IgD-negative memory B cell (primary cell): Measurements from ENCODE around the gene RANBP2. TPM values are rescaled to one million over a fixed set of nuclear protein-coding genes. Genes with fewer than 3 reads are reported as not detected.

ENCODE experiments used
- H3K27ac Mint-ChIP-seq, 3 donors: one replicate each; pipeline ENCODE4 v1.8.0; 2020 to 2022; ENCODE audit warnings: mild to moderate bottlenecking in 3 of 3, mixed read lengths in 3 of 3, moderate library complexity in 1 of 3
- H3K27me3 Mint-ChIP-seq: one replicate; pipeline ENCODE4 v1.8.0; 2021; ENCODE audit warnings: mixed read lengths
- H3K36me3 Mint-ChIP-seq: one replicate; pipeline ENCODE4 v1.8.0; 2020; ENCODE audit warnings: mild to moderate bottlenecking, mixed read lengths
- H3K4me1 Mint-ChIP-seq, 3 donors: one replicate each; pipeline ENCODE4 v1.8.0; 2020 to 2022; ENCODE audit warnings: mixed read lengths in 3 of 3, mild to moderate bottlenecking in 1 of 3
- H3K4me3 Mint-ChIP-seq, 4 donors: one replicate each; pipeline ENCODE4 v1.8.0; 2020 to 2022; ENCODE audit warnings: mild to moderate bottlenecking in 4 of 4, mixed read lengths in 4 of 4, moderate library complexity in 3 of 4
- H3K9me3 Mint-ChIP-seq, 3 donors: one replicate each; pipeline ENCODE4 v1.8.0; 2020 to 2021; ENCODE audit warnings: mixed read lengths in 3 of 3, mild to moderate bottlenecking in 1 of 3
- polyA plus RNA-seq: library from polyadenylated mRNA; unstranded; fragments of 300-500 nt; fragmentation: Illumina TruSeq; gene quantifications from one replicate; pipeline ENCODE4 v1.2.3, GENCODE V29; 2021

RANBP2 gene
- polyA plus RNA-seq, 1 donor from 2014 or later, result 15.9 TPM

DNA sequence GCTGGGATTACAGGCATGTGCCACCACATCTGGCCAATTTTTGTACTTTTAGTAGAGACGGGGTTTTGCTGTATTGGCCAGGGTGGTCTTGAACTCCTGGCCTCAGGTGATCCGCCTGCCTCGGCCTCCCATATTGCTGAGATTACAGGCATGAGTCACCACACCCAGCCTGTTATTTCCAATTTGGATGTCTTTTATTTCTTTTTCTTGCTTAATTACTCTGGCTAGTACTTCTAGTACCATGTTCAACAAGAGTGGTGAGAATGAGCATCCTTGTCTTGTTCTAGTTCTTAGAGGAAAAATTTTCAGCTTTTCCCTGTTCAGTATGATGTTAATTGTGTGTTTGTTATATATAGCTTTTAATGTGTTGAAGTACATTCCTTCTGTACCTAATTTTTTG is 90.7 kb downstream of the RANBP2 start:
- H3K4me3 Mint-ChIP-seq, result no peak overlapping the region
- no peaks in the 10 kb centered on the region for H3K27me3 Mint-ChIP-seq
- H3K27ac Mint-ChIP-seq, result no peak overlapping the region
- H3K9me3 Mint-ChIP-seq, result peaks cover 11 to 13% (median 13%) of the 10 kb centered on the region in 3 donors
- peaks cover 0 to 4% (median 2%) of the 10 kb centered on the region in 3 donors for H3K4me1 Mint-ChIP-seq
- H3K36me3 Mint-ChIP-seq, result peaks cover 21% of the 10 kb centered on the region

DNA sequence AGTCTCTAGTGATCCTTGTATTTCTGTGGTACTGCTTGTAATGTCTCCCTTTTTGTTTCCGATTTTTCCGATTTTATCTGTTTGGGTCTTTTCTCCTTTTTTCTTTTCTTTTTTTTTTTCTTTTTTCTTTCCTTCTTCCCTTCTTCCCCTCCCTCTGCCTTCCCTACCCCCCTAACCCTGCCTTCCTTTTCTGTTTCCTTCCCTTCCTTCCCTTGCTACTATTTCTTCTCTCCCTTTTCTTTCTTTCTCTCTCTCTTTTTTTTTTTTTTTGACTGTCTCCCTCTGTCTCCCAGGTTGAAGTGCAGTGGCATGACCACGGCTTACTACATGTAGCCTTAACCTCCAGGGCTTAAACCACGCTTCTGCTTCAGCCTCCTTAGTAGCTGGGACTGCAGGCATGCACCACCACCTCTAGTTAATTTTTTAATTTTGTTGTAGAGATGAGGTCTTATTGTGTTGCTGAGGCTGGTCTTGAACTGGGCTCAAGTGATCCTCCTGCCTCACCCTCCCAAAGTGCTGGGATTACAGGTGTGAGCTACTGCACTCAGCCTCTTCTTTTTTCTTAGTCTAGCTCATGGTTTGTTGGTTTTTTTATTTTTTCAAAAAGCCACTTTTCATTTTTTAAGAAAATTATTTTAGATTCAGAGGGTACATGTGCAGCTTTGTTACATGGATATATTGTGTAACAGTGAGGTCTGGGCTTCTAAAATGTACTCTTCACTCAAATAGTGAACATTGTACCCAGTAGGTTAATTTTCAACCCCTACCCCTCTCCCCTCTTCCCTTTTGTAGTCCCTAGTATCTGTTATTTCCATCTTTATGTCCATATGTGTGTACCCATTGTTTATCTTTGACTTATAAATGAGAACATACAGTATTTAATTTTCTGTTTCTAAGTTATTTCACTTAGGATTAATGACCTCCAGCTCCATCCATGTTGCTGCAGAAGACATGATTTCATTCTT is 92.0 kb downstream of the RANBP2 start:
- Mint-ChIP-seq H3K27ac (no peak overlapping the region), H3K9me3 (peaks cover 11 to 13% (median 13%) of the 10 kb centered on the region in 3 donors), H3K27me3 (no peaks in the 10 kb centered on the region), H3K4me3 (no peak overlapping the region), H3K4me1 (peaks cover 0 to 4% (median 2%) of the 10 kb centered on the region in 3 donors), H3K36me3 (peaks cover 24% of the 10 kb centered on the region)

DNA sequence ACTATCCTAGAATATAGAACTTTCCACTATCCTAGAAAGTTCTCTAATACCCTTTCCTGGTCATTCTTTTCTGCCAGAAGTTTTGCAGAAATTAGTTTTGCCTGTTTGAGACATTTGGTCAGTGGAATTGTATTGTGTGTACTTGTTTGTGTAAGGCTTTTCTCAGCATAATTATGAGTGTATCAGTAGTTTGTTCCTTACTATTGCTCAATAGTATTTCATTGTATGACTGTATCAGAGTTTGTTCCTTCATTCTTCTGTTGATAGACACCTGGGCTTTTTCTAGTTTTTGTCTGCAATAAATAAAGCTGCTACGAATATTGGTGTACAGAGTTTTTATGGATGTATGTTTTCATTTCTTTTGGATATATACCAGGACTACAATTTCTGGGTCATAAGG is 94.5 kb downstream of the RANBP2 start:
- Mint-ChIP-seq H3K9me3 (peaks cover 9 to 13% (median 9%) of the 10 kb centered on the region in 3 donors), H3K27ac (no peak overlapping the region), H3K27me3 (no peaks in the 10 kb centered on the region), H3K36me3 (peaks cover 16% of the 10 kb centered on the region), H3K4me1 (peaks cover 0 to under 1% (median 0%) of the 10 kb centered on the region in 3 donors), H3K4me3 (no peak overlapping the region)

DNA sequence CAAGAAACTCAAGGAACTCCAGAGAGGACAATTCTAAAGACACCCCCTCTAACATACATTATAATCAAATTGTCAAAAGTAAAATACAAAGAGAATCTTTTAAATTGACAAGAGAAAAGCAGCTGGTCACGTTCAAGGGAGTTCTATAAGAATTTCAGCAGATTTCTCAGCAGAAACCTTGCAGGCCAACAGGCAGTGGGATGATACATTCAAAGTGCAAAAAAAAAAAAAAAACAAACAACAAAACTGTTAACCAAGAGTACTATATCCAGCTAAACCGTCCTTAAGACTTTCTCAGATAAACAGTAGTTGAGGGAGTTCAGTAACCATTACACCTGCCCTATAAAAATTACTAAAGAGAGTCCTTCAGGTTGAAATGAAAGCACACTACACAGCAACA is 101.2 kb downstream of the RANBP2 start:
- Mint-ChIP-seq H3K4me1 (no peaks in the 10 kb centered on the region), H3K4me3 (no peak overlapping the region), H3K27me3 (no peaks in the 10 kb centered on the region), H3K27ac (no peak overlapping the region), H3K9me3 (peaks cover 0 to 2% (median 2%) of the 10 kb centered on the region in 3 donors), H3K36me3 (peaks cover 25% of the 10 kb centered on the region)

DNA sequence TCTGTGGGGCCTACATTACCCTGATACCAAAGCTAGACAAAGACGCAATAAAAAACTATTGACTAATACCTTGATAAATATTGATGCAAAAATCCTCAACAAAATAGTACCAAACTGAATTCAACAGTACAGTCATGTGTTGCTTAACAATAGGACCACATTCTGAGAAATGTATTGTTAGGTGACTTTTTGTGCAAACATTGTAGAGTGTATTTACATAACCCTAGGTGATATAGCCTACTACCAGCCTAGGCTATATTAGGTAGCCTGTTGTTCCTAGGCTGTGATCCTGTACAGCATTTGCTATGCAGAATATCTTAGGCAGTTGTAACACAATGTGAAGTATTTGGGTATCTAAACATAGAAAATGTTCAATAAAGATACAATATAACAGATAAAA is 104.0 kb downstream of the RANBP2 start:
- H3K27ac Mint-ChIP-seq, result no peak overlapping the region
- peaks cover 0 to 2% (median 2%) of the 10 kb centered on the region in 3 donors for H3K9me3 Mint-ChIP-seq
- H3K27me3 Mint-ChIP-seq, result no peaks in the 10 kb centered on the region
- H3K4me1 Mint-ChIP-seq, result no peaks in the 10 kb centered on the region
- H3K4me3 Mint-ChIP-seq, result no peak overlapping the region
- peaks cover 23% of the 10 kb centered on the region for H3K36me3 Mint-ChIP-seq

DNA sequence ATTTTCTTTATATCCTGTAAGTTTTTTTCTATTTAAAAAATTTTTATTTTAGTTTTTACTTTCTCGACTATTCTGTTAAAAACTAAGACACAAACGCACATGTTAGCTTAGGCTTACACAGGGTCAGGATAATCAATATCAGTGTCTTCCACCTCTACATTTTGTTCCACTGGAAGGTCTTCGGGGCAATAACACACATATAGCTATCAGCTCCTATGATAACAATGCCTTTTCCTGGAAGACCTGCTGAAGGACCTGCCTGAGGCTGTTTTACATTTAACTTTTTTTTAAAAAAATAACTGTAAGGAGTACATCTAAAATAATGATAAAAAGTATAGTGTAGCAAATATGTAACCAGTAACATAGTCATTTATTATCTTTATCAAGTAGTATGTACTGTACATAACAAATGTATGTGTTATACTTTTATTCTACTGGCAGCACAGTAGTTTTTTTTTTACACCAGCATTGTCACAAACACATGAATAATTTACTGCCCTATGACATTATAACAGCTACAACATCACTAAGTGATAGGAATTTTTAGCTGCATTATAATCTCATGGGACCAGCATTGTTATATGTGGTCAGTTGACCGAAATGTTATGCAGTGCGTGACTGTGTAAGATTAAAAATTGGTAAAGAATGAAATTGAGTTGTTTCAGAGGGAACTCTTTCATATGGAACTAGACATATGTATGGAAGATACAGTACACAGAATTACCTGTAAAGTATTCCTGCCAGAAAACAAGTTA is 105.2 kb downstream of the RANBP2 start:
- no peak overlapping the region for H3K27ac Mint-ChIP-seq
- no peak overlapping the region for H3K4me3 Mint-ChIP-seq
- no peaks in the 10 kb centered on the region for H3K4me1 Mint-ChIP-seq
- no peaks in the 10 kb centered on the region for H3K27me3 Mint-ChIP-seq
- peaks cover 20% of the 10 kb centered on the region for H3K36me3 Mint-ChIP-seq
- H3K9me3 Mint-ChIP-seq, result peaks cover 0 to 2% (median 2%) of the 10 kb centered on the region in 3 donors

DNA sequence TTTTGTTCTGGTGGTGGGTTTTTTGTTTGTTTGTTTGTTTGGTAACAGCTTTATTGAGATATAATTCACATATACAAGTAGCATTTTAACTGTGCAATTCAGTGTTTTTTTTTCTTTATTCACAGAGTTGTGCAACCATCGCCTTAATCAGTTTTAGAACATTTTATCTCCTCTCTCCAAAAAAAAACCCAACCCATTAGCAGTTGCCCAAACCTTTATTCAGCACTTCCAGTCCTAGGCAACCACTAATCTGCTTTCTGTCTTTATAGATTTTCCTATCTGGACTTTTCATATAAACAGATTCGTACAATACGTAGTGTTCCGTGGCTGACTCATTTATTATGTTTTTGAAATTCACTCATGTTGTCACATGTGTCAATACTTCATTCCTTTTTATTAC is 106.0 kb downstream of the RANBP2 start:
- Mint-ChIP-seq H3K4me3 (no peak overlapping the region), H3K27me3 (no peaks in the 10 kb centered on the region), H3K9me3 (no peaks in the 10 kb centered on the region)

DNA sequence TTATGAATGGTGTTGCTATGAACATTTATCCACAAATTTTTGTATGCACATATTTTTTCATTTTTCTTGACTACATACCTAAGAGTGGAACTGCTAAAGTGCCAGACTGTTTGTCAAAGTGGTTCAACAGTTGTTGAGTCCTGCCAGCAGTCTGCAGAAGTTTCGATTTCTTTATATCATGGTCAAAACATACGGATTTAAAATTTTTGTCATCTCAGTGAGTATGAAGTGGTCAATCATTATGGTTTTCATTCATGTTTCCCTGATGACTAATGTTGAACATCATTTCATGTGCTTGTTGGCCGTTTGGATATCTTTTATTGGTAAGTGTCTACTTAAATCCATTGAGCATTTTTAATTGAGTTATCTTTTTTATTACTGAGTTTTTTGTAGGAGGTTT is 106.5 kb downstream of the RANBP2 start:
- Mint-ChIP-seq H3K9me3 (no peaks in the 10 kb centered on the region), H3K27me3 (no peaks in the 10 kb centered on the region)

More for the DNA sequence above, 106.0 kb downstream of the RANBP2 start:
- Mint-ChIP-seq H3K4me1 (peaks cover 0 to 2% (median 0%) of the 10 kb centered on the region in 3 donors), H3K27ac (no peak overlapping the region), H3K36me3 (peaks cover 15% of the 10 kb centered on the region)

DNA sequence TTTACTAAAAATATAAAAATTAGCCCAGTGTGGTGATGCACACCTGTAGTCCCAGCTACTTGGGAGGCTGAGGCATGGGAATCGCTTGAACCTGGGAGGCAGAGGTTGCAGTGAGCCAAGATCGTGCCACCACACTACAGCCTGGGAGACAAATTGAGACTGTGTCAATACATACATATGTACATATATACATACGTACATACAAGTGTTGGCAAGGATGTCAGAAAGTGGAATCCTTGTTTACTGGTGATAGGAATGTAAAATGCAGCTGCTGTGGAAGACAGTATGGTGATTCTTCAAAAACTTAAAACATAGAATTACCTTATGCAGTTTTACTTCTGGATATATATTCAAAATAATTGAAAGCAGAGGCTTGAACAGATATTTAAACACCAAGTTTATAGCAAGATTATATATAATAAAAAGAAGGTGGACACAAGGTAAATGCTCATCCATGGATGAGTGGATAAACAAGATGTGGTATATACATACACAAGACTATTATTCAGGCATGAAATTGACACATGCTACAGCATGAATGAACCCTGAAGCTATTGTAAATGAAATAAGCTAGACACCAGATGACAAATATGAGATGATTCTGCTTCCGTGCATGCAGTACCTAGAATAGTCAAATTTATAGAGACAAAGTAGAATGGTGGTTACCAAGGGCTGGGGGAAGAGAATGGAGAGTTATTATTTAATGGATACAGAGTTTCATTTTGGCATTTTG is 110.5 kb downstream of the RANBP2 start:
- Mint-ChIP-seq H3K27ac (no peak overlapping the region), H3K27me3 (no peaks in the 10 kb centered on the region), H3K36me3 (peaks cover 5% of the 10 kb centered on the region), H3K4me3 (no peak overlapping the region), H3K9me3 (no peaks in the 10 kb centered on the region), H3K4me1 (peaks cover 5 to 13% (median 9%) of the 10 kb centered on the region in 3 donors)

More for the DNA sequence above, 106.5 kb downstream of the RANBP2 start:
- H3K36me3 Mint-ChIP-seq, result peaks cover 12% of the 10 kb centered on the region
- no peak overlapping the region for H3K27ac Mint-ChIP-seq
- no peak overlapping the region for H3K4me3 Mint-ChIP-seq
- H3K4me1 Mint-ChIP-seq, result peaks cover 0 to 2% (median 0%) of the 10 kb centered on the region in 3 donors

DNA sequence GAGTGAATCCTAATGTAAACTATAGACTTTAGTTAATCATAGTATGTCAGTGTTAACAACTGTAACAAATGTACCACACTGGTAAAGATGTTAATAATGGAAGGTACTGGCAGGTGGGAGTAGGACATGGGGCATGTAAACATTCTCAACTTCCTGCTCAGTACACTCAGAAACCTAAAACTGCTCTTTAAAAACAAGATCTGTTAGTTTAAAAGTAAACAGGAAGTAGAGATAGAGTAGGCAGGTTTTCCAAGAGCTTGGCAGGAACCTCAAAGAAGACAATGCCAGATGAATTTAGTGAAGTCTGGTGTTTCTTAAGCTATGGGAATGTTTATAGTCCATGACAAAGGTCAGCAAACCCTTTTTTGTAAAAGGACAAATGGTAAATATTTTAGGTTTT is 113.9 kb downstream of the RANBP2 start:
- peaks cover 5 to 13% (median 9%) of the 10 kb centered on the region in 3 donors for H3K4me1 Mint-ChIP-seq
- peaks cover 10% of the 10 kb centered on the region for H3K36me3 Mint-ChIP-seq
- peak overlapping the region in 1 of 3 donors; percentile 7 for H3K27ac Mint-ChIP-seq
- peaks cover 4 to 15% (median 7%) of the 10 kb centered on the region in 3 donors for H3K9me3 Mint-ChIP-seq
- peak overlapping the region in 1 of 4 donors; percentile 28 for H3K4me3 Mint-ChIP-seq
- H3K27me3 Mint-ChIP-seq, result no peaks in the 10 kb centered on the region

DNA sequence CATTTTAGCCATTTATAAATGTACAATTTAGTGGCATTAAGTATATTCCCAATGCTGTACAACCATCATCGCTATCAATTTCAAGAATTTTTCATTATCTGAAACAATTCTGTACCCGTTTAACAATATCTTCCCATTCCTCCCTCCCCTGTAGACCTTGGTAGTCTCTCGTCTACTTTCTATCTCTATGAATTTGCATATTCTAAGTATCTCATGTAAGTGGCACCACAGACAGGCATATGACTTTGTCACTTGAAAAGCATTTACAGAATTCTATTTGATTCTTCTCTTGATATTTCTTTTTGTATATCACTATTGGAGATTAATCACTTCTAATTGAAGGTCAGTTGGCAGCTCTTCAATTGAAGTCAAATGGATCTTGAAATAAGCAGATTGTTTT is 115.3 kb downstream of the RANBP2 start:
- Mint-ChIP-seq H3K9me3 (peaks cover 5 to 23% (median 10%) of the 10 kb centered on the region in 3 donors), H3K27me3 (no peaks in the 10 kb centered on the region), H3K4me1 (peaks cover 5 to 13% (median 9%) of the 10 kb centered on the region in 3 donors), H3K36me3 (peaks cover 11% of the 10 kb centered on the region), H3K4me3 (peak overlapping the region in 1 of 4 donors; percentile 5), H3K27ac (peak overlapping the region in 1 of 3 donors; percentile 88)

DNA sequence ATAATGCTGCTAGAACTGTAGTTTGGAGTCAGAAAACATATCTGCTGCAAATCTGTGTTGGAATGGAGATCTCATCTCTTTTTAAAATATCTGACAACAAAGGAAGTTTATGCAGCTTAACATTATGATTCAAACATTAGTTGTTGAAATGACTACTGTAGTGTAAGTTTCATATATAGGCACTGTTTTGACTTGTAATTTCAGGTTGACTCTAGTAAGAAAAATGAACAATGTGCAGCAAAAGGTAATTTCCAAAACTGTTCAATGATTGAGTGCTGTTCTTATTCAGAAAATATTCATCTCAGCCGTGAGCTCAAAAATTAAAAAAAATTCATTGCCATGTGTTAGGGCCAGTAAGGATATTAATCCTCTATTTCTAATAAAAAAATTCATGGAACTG is 115.8 kb downstream of the RANBP2 start:
- Mint-ChIP-seq H3K4me1 (peaks cover 5 to 12% (median 9%) of the 10 kb centered on the region in 3 donors), H3K27me3 (no peaks in the 10 kb centered on the region), H3K9me3 (peaks cover 5 to 27% (median 13%) of the 10 kb centered on the region in 3 donors), H3K36me3 (peaks cover 14% of the 10 kb centered on the region), H3K27ac (peak overlapping the region in 1 of 3 donors; percentile 88), H3K4me3 (no peak overlapping the region)
